HPDE6-E6E7 (cell line): ENCODE data around the gene ASB1.

Source experiments
- DNase-seq: peaks from one replicate; pipeline ENCODE4 v3.0.0; 2011; ENCODE audit warnings: missing footprints; ENCODE audit errors: extremely low spot score

The ASB1 gene

GRCh38 chr2:238494573-238494961 is 67.8 kb downstream of the ASB1 start:
- no peak for DNase-seq

- no peak for DNase-seq
These were observed 68.7 kb downstream of the ASB1 start for GRCh38 chr2:238495422-238495821.

- no peak for DNase-seq
These were observed 70.3 kb downstream of the ASB1 start for GRCh38 chr2:238496756-238497609.

- DNase-seq = no peak
These were observed 70.9 kb downstream of the ASB1 start for GRCh38 chr2:238497610-238498005.

GRCh38 chr2:238498188-238498587 is 71.5 kb downstream of the ASB1 start:
- no peak for DNase-seq

GRCh38 chr2:238498691-238499295 is 72.1 kb downstream of the ASB1 start:
- no peak for DNase-seq

- DNase-seq = no peak
These were observed 73.2 kb downstream of the ASB1 start for GRCh38 chr2:238499731-238500580.

- DNase-seq = no peak
These were observed 74.6 kb downstream of the ASB1 start for GRCh38 chr2:238501311-238501710.
